ENCODE data around the gene INO80E. TPM values are rescaled to one million over a fixed set of nuclear protein-coding genes. Genes with fewer than 3 reads are reported as not detected.

Gene INO80E
- polyA plus RNA-seq, 2 of the 4 experiments (the other 2 are of a cell fraction), result 41.3 to 89.0 TPM

- FAIRE-seq, result no peak
Observed at GRCh38 chr16:29993903-29994599, 2.0 kb upstream of the INO80E start.

GRCh38 chr16:29994600-29995323 is 1.3 kb upstream of the INO80E start:
- 59% methylated on average over 19 of the region's 24 CpGs for WGBS (ENCODE audit: missing lambda C conversion rate)
- Histone ChIP-seq H3K4me1 (peaks cover 14% of the 10 kb centered on the region), H3K4me2 (peak overlapping the region; percentile 92), H3K27ac (peak overlapping the region; percentile 94 to 97), H3K9me3 (no peaks in the 10 kb centered on the region), H3K4me3 (peak overlapping the region; percentile 89)
- FAIRE-seq, result no peak
- DNase-seq (ENCODE audit: low read depth in 1 of 2, low spot score in 1 of 2), result no peak
- ChIA-PET CTCF (interaction anchor here (0.8 to 6.3 kb wide), 10 partner anchors 11 to 148 kb away, joined by 3 to 39 read pairs (median 3); no protein-coding TSS in a partner anchor), POLR2A (interaction anchor here (1.1 to 1.6 kb wide), 2 partner anchors 21 to 50 kb away, joined by 3 to 4 read pairs; partner anchors contain the start of gene TAOK2)
- ATAC-seq, result peak; percentile 10; a peak in 5 of 6 replicates
- TF ChIP-seq HOXB5 (CRISPR knock-in tag; IDR thresholded peaks at IDR 0.05) (no peak), MAFK (IDR thresholded peaks at IDR 0.05; ENCODE audit: partially characterized antibody) (no peak), BCL3 (IDR thresholded peaks at IDR 0.05) (no peak), CTCF (IDR thresholded peaks at IDR 0.05) (no peak), HEYL (CRISPR knock-in tag; IDR thresholded peaks at IDR 0.05) (no peak), NPAS2 (CRISPR knock-in tag; IDR thresholded peaks at IDR 0.05; ENCODE audit: borderline replicate concordance) (no peak), RNF2 (IDR thresholded peaks at IDR 0.05; ENCODE audit: borderline replicate concordance, low read depth) (no peak), TP53 (CRISPR knock-in tag; IDR thresholded peaks at IDR 0.05) (no peak), HES2 (IDR thresholded peaks at IDR 0.05) (no peak), EHF (CRISPR knock-in tag; IDR thresholded peaks at IDR 0.05) (no peak), MYC (IDR thresholded peaks at IDR 0.05; ENCODE audit: borderline replicate concordance, low read length) (no peak), EP300 (IDR thresholded peaks at IDR 0.05) (no peak), SREBF2 (IDR thresholded peaks at IDR 0.05) (no peak), ESRRA (IDR thresholded peaks at IDR 0.05; ENCODE audit: borderline replicate concordance, low read length) (no peak), KDM5A (IDR thresholded peaks at IDR 0.05) (no peak), USF2 (IDR thresholded peaks at IDR 0.05) (no peak), JUNB (IDR thresholded peaks at IDR 0.05) (no peak), REST (IDR thresholded peaks at IDR 0.05) (no peak)

More at GRCh38 chr16:29993903-29994599, 2.0 kb upstream of the INO80E start:
- Histone ChIP-seq H3K4me2 (peak overlapping the region; percentile 92; the same call in 2 of the 3 replicates), H3K9me3 (no peaks in the 10 kb centered on the region), H3K27ac (peak overlapping the region in 1 of 2 experiments; percentile 97; a peak in 1 of 6 replicates), H3K4me1 (peaks cover 14% of the 10 kb centered on the region), H3K4me3 (no peak overlapping the region)
- 97% methylated on average over 9 of the region's 9 CpGs for WGBS (ENCODE audit: missing lambda C conversion rate)
- TF ChIP-seq HMGXB4 (CRISPR knock-in tag; IDR thresholded peaks at IDR 0.05; ENCODE audit: borderline replicate concordance) (no peak), FOXS1 (CRISPR knock-in tag; IDR thresholded peaks at IDR 0.05) (no peak), MAX (IDR thresholded peaks at IDR 0.05) (no peak)
- ChIA-PET POLR2A (interaction anchor here (0.8 to 1.2 kb wide), 3 partner anchors 9 to 71 kb away, joined by 3 to 6 read pairs (median 3); partner anchors contain the start of gene TAOK2), CTCF (interaction anchor here (0.9 to 6.3 kb wide), 11 partner anchors 10 to 147 kb away, joined by 3 to 39 read pairs (median 4); no protein-coding TSS in a partner anchor)
- ATAC-seq, result no peak
- DNase-seq (ENCODE audit: low read depth in 1 of 2, low spot score in 1 of 2), result no peak

Data from A549 (cell line).